Right renal pelvis (tissue), 4 donors: ENCODE results near the gene MDFIC. TPM values are rescaled to one million over a fixed set of nuclear protein-coding genes. Genes with fewer than 3 reads are reported as not detected.

ENCODE experiments used
- DNase-seq, 4 donors: peaks; one replicate each; pipeline ENCODE4 v3.0.0-alpha.2; 2013; ENCODE audit warnings: low read depth in 4 of 4, low spot score in 3 of 4, missing footprints in 1 of 4
- polyA plus RNA-seq, 4 donors: library from polyadenylated mRNA; unstranded; fragments of 120-200 nt; gene quantifications; one replicate each; pipeline ENCODE4 v1.2.1, GENCODE V29; 2013; ENCODE audit not compliant: insufficient read length in 4 of 4

Gene MDFIC
- polyA plus RNA-seq, 4 donors: 29.9 to 38.2 (median 32.9) TPM

DNA sequence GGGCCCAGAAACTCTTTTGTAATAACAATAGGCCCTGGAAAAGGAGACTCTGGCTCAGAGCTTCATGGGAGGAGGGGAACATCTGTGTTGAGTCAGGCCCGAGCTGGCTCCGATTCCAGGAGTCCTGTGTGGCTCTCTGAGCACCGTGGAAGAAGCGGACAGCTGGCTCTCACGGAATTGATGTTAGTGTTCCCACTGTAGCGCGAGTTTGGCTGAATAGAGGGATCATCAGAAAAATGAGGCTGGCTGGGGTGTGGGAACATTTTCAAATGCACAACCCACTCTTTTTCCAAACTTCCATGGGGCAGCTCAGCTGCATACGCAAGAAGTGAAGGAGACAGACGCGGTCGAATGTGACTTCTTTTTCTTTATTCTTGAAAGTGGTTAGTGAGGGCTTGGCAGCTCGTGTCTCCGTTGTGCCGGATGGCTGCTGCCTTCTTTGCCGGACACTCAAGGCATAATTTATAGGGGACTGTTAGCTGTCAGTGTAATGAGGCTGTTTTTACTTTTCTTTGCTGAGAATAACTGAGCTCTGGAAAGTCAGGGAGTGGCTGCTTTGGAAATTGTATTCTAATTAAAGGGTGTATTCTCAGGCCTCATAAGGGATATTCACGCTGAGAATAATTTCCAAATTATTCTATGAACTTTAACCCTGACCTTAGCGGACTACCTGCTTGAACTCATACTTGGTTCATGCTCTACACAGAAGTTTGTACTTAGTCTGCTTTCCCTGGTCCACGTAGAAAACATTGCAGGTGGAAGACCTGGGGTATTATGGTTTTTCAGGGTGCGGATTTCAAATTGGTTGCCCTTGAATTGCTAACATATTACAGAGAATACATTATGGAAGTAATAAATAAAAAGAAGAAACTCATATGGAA lies 23.1 kb downstream of the MDFIC start:
- DNase-seq: peak in 3 of 4 donors; percentile 10 to 30 (median 25)

DNA sequence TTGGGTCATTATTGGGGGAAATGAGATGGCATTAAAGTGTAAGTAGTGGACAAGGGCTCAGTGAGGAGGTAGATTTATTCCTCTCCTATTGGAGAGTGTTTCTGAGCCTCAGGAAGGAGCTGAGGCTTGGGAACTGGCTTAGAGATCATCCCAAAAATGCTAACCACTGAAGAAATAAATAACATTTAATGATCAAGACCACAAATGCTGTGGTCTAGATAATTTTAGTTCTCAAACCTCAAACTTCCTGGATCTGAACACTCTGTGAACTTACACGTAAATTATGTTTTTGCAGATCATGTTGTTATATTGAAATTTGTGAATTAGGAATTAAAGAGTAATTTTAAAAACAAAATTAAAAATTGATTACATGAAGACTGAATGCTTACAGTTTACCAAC lies 27.3 kb downstream of the MDFIC start:
- no peak for DNase-seq

DNA sequence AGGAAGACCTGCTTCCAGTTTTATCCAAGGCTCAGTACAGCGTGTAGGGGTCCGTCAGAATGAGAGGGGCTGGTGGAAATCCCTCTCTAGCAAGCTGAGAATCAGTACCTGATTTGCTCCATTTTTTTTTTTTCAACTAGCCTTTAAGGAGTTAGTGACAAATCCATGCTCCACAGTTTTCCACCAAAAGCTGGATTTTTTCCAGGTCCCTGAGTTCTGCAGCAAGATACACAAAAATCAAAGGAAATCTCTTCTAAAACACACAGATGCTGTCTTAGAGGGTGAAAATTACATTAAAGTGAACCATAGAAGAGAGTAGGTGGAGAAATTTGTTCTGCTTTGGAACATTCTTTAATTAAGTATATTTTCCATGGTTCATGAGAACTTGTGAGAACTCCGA lies 30.4 kb downstream of the MDFIC start:
- no peak for DNase-seq

DNA sequence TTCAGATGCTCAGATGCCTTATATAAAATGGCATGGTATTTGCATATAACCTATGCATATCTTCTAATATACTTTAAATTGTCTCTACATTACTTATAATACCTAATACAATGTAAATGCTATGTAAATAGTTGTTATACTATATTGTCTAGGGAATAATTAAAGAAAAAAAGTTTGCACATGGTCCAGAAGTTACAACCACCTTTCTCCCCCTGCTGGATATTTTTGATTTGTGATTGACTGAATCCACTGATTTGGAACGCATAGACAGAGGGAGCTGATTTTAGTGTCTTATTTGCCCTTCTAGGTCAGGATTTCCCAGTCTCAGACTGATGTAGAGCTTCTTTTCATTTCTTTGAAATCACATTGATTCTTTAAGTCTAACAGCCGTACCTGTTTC lies 31.8 kb downstream of the MDFIC start:
- DNase-seq: no peak

DNA sequence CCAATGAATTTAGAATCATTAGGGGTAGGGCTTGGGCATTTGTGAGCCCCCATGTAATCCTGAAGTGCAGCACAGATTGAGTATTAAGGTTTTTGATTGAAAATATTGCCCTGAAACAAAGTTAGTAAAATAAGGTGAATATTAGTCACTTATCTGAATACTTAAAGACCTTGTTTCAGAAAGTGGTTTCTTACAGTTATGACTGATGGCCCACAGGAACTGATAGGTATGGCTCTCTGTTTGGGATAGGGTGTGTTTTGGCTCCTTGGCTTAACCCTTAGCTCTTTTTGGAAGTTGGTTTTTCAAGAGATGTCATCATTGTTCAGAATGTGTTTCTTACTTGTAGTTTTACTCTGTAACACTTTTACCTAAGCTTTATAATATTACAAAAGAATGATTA lies 34.8 kb downstream of the MDFIC start:
- DNase-seq: no peak

DNA sequence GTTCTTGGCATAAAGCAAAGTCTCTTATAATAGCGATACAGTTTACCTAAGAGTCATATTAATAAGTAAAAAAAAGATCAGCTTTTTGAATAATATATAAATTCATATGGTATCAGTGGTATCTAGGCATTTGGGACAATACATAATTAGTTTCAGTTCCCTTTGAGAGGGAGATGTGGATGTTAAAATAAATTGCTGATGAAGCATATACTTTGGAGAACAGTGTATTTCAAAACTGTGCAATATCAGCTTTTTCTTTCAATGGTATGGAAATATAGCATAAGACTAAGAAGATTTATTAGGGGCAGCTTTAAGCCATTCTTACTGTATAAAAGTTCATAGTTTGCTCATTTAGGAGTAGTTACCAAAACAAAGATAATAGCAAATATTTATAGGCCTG lies 35.5 kb downstream of the MDFIC start:
- DNase-seq: no peak

DNA sequence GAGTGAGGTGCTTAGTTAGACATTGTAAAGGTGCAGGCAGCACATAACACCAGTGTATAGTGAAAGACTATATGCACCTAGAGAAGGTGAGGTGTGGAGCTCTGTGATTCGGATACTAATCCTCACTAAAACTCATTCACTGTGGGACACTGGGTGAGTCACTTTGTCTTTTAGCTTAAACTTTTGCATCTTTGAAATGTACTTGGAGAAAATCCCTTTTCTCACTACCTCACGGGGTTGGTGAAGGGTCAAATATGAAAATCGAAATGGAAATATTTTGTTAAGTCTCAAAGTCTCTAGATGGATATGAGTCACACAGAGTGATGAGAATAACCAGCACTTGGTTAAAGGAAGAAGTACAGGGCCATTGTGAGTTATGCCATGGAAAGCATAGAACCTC lies 38.0 kb downstream of the MDFIC start:
- DNase-seq: no peak

DNA sequence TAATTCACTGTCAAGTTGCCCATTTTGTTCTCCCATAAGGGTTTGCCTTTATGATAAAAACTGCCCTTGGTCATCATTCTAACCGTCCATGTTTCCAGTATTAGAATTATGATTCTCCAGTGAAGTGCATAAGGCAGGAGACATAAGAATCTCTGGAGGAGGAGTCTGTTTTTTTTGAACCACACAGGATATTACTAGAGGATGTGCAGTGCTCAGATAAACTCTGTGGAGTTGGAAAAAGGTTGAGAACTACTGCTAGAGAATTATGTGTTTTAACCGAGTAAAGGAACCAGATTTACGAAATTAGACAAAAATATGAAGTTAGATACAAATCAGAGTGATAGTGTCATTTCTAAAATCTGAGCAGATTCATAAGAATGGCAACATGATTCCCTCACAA lies 40.5 kb downstream of the MDFIC start:
- no peak for DNase-seq

DNA sequence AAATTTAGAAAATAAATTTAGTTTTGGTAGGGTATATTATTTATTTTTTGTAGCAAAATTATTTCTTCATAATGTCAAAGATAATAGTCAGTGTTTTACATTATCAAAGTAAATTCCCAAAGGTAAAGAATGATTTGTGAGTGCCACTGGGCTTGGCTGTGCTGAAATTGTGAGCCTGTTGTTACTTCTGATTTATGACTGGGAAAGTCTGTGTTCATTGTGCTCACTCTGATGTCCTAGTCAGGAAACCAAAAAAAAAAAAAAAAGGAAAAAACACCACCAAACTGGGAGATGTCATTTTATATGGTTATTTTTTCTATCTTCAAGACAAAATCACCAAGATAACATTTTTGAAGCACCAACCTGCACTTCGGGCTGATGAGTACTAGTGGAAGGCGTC lies 44.3 kb downstream of the MDFIC start:
- DNase-seq: no peak

DNA sequence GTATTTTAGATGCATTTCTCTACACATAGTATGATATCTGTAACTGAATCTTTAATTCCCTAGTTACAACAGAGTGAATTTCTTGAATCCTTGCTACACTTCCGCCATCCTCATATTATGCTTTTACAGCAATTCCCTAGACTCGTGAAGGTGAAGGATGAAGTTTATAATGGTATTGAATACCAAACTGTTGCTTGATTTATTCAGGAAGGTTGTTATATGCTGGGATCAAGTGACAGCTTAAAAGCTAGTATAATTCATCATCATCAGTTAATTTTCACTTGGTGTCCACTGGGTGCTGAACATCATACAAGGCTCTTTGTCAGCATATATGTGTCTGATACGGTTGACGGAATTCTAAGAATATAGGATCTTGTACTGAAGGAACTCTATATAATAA lies 47.2 kb downstream of the MDFIC start:
- DNase-seq: no peak

DNA sequence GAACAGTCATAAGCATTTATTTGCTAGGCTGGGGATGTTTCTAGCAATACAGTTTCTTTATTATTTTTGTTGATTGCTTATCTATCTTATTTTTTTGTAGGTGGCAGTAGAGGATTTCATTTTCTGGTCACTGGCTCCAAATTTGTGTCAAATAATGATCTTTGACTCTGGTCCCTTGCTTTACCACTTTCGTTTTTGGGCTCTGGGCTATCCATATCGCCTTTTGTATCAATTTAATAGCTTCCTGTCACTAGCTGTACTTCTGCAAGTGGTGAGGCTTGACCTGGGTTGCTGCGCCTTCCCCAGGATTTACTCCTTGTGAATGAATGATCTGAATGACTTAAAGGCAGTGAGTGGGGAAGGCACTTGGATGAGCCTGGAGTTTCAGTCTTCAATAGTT lies 48.4 kb downstream of the MDFIC start:
- DNase-seq: no peak

DNA sequence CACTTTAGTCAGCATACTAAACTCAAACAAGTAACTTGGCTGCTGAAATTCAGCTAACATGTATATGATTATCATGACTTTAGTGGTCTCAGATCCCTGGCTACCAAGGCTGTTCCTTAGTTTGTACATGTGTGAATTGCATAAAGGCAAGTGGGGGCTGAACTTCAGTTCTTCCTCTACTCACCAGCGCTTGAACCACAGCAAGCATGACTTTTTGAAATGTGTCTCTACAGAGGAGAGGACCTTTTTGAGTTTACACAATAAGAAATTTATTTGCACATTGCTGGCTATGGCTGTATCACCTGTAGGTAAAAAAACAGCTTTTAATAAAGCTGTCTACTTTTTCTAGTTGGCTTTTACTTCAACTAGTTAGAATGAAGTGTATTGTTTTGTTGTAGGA lies 48.8 kb downstream of the MDFIC start:
- no peak for DNase-seq

DNA sequence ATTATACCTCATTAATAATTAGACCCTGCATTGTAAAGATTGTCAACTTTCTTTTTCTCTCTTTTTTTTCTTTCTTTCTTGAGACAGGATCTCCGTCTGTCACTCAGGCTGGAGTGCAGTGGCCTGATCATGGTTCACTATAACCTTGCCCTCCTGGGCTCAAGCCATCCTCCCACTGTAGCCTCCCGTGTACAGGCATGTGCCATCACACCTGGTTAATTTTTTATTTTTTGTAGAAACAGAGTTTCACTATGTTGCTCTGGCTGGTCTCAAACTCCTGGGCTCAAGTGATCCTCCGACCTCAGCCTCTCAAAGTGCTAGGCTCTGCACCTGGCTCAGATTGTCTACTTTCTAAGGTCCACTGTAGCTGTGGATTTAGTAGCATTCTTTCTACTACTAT lies 50.7 kb downstream of the MDFIC start:
- no peak for DNase-seq

DNA sequence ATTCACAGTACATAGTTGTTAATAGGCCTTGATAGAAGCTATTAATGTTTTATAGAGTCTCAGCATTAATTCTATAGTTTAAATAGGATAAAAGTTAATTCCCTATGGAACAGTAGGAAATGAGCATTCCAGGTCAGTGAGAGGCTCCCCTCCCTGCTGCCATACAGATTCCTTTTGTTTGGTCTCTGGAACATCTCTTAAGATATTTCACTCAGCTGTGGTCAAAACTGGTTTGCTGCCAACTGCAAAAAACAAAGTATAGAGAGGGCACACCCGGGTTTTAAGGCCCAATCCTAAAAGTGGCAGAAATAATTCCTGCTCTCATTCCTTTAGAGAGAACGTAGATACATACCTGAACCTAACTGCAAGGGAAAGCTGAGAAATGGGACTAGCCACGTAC lies 51.3 kb downstream of the MDFIC start:
- no peak for DNase-seq

DNA sequence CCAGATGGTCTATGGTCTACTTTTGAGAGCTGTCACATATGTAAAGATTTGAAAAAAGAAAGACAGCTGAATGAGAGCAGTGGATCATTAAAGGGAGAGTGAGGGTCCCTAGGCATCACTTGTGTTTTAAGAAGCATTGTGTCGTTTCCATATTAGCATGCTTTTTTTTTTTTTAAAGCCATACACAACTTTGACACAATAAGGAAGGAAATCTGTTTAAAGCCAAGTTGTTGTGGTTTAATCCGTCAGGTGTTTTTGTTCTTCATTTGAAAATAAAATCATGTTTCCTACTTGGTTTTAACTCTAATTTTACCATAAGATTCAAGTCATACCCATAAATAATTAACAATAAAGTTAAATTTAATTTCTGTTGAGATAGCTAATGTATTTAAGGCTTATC lies 53.5 kb downstream of the MDFIC start:
- DNase-seq: no peak

DNA sequence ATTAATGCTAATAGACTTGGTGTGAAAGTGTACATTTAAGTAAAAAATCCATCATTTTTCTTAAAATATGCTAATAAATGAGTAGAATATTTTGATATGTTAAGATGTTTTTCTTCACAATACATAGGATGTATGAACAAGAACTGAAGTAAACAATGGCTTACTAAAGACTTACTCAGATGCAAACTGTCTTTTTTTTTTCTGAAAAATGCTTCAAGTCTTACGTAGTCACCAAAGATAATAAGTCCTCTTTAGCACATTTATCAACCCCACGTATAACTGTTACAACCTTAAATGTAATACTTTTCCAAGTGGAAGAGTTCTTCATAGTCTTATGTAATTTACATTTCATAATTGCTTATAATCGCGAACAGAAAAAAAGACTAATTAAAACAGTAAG lies 54.8 kb downstream of the MDFIC start:
- no peak for DNase-seq

DNA sequence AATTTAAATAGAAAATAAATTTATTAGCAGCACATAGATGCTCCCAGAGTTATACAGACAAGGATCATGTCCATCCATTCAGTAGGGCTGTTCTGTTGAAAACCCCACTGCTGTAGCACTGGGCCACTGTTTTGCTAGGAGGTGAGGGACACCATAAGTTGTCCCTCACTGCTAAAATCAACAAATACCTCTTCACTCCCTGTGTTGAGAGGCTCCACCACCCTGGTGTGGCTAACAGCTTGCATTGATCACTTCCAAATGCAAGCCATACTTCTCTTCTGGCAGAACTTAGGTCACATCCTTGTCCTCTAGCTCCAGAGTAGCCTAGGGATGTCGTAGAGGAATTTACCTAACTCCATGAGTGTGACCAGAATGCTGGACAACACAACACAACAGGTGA lies 55.4 kb downstream of the MDFIC start:
- DNase-seq: no peak

DNA sequence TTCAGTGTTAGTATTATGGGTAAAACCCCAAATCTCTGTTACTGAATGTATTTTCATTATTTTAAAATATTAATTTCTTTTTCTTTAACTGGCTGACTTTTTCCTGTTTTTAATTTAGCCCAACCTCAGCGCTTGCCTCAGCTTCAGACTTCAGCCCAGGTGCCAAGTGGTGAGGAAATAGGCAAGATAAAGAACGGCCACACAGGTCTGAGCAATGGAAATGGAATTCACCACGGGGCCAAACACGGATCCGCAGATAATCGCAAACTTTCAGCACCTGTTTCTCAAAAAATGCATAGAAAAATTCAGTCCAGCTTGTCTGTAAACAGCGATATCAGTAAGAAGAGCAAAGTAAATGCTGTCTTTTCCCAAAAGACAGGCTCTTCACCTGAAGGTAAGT lies 57.5 kb downstream of the MDFIC start:
- no peak for DNase-seq

DNA sequence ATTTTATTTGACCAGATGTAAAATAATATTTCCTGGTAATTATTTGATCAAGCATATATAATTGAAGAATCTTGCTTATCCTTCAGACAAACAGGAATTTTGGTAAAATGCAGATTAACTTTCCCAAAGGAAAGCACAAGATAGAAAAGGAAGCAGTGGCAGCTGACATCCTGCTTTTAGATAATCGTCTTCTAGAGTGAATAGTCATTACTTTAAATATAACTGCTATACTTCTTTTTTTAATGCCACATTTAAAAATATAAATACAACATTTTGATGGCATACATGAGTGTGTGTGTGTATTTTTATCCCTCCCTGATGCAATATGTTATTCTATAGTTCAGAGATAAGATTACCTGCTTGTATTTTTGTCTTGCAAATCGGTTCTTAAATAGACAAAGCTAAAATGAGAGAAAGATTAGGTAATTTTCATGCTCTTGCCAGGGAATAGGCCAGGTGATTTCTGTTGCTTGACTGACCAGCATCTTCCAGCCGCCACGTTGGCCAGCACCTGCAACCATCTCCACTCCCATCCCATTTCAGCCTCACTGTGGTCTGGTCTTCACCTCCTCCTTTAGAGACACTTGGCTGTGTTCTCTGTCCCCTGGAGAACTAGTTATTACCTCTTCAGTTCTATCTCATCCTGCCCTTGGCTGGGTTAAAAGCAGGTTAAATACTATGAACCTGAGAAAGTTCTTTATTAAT lies 58.1 kb downstream of the MDFIC start:
- DNase-seq: no peak

DNA sequence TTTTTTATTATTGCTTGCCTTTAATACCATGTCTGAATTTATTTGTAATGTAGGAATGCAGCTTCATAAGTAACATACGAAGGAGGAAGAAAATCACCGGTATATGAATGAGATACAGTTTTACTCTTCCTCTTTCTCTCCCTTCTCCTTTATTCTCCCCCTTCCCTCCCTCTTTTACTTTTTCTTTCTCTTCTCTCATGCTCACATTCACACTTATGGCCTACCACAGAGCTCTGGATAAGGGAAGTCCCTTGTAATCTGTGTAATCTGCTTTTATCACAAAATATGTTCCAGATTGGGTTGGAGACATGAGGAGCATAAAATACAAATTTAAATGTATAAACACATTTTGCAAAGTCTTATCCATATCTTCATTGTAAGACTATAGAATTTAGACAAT lies 59.4 kb downstream of the MDFIC start:
- DNase-seq: no peak

DNA sequence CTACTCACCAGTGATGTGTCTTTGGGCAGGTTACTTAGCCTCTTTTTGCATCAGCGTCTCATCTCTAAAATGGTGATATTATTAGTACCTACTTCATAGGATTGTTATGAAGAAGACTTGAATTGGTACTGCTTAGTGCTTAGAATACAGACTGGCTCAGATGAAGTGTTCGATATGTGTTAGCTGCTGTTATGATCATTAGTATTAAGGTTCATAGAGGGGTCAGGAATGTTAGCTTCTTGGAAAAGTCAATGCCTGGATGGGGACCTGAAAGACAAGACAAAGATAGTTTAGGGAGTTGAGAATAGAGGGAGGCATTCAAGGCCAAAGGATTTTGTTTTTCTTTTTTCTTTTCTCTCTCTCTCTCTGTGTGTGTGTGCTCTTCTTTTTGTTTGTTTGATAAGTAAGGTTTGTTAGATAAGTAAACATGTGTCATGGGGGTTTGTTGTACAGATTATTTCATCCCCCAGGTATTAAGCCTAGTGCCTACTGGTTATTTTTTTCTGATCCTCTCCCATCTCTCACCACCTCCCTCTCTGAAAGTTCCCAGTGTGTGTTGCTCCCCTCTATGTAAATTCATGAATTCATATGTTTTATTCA lies 63.3 kb downstream of the MDFIC start:
- no peak for DNase-seq
